AG09309 (cell line): ENCODE results near the gene DCBLD2.

Source experiments
- DNase-seq: peaks from one replicate; pipeline ENCODE4 v3.0.0-alpha.2; 2010; ENCODE audit warnings: low read depth
- H3K4me3 ChIP-seq: 2 replicates; pipeline ENCODE4 v1.5.1; 2011; ENCODE audit warnings: mild to moderate bottlenecking, low read depth, low read length, moderate library complexity; ENCODE audit not compliant: control insufficient read depth
- TF ChIP-seq, protein P1 (sequence below): IDR thresholded peaks from 2 replicates; pipeline ENCODE4 v1.5.1; 2011; ENCODE audit warnings: mild to moderate bottlenecking, low read depth, low read length, inconsistent platforms; ENCODE audit not compliant: insufficient read depth, control insufficient read depth; ENCODE audit errors: missing control alignments

DCBLD2 gene

DNA sequence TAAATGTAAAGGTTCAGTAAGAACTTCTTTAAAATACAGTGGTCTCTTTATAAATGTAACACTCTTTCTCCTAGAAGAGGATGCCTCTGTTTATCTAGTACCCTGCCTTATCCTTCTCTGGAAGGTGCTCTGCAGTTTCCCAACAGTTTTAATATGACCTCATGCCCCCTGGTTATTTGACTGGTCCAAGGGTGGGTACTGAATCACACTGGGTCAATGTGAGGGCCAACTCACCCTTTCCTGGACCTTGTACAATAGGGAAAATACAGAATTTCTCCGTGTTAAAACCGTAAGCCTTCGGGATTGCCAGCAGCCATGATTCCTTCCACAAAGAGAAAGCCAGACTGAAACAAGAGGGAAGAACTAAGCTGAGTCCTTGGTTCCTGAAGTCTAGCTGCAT, 9.2 kb downstream of the DCBLD2 start:
- TF ChIP-seq, protein P1, sequence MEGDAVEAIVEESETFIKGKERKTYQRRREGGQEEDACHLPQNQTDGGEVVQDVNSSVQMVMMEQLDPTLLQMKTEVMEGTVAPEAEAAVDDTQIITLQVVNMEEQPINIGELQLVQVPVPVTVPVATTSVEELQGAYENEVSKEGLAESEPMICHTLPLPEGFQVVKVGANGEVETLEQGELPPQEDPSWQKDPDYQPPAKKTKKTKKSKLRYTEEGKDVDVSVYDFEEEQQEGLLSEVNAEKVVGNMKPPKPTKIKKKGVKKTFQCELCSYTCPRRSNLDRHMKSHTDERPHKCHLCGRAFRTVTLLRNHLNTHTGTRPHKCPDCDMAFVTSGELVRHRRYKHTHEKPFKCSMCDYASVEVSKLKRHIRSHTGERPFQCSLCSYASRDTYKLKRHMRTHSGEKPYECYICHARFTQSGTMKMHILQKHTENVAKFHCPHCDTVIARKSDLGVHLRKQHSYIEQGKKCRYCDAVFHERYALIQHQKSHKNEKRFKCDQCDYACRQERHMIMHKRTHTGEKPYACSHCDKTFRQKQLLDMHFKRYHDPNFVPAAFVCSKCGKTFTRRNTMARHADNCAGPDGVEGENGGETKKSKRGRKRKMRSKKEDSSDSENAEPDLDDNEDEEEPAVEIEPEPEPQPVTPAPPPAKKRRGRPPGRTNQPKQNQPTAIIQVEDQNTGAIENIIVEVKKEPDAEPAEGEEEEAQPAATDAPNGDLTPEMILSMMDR = no peak

GRCh38 chr3:98890965-98891910, 10.3 kb downstream of the DCBLD2 start:
- TF ChIP-seq, protein P1 = no peak
- no peak for DNase-seq
- no peak overlapping the region for H3K4me3 ChIP-seq

More for the DNA sequence above, 9.2 kb downstream of the DCBLD2 start:
- DNase-seq = no peak
- no peak overlapping the region for H3K4me3 ChIP-seq

- H3K4me3 ChIP-seq = no peak overlapping the region
- TF ChIP-seq, protein P1 = no peak
- no peak for DNase-seq
Measured at GRCh38 chr3:98890181-98890835, 11.2 kb downstream of the DCBLD2 start.

GRCh38 chr3:98887684-98888083, 13.8 kb downstream of the DCBLD2 start:
- no peak for DNase-seq
- no peak overlapping the region for H3K4me3 ChIP-seq
- TF ChIP-seq, protein P1 = no peak

GRCh38 chr3:98886525-98886924, 15.0 kb downstream of the DCBLD2 start:
- TF ChIP-seq, protein P1 = no peak
- H3K4me3 ChIP-seq = no peak overlapping the region
- no peak for DNase-seq

DNA sequence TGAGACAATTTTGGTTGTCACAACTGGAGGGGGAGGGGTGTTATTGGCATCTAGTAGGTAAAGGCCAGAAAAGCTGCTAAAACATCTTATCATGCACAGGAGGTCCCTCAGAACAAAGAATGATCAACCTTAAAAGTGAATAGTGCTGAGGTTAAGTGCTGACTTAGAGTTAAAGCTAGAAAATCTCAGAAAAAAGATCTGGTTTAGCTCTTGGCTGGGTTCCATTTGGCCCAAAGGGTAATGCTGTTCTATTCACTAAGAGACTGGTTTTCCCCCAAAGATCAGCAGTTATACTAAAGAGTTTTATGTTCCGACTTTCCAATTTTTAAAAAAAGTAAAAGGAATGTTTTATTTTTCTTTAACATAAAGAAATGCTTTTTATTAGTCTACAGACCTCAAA, 15.6 kb downstream of the DCBLD2 start:
- TF ChIP-seq, protein P1 = no peak
- DNase-seq = no peak
- H3K4me3 ChIP-seq = no peak overlapping the region
